ENCODE measurements around the gene FBXO47. TPM values are rescaled to one million over a fixed set of nuclear protein-coding genes. Genes with fewer than 3 reads are reported as not detected.

FBXO47 gene
- total RNA-seq, 1 donor from 2014 or later: not detected

- Histone ChIP-seq H3F3A (ENCODE audit: low read depth) (peaks cover 6% of the 10 kb centered on the region), H3K4me3 (no peak overlapping the region), H3K27ac (no peak overlapping the region), H3K79me2 (ENCODE audit: low read depth) (no peaks in the 10 kb centered on the region), H3K9me3 (ENCODE audit: low read depth) (no peaks in the 10 kb centered on the region), H3K4me1 (peaks cover 12% of the 10 kb centered on the region), H3K9ac (no peak overlapping the region), H2AFZ (replicated peaks) (no peak overlapping the region), H3K4me2 (no peak overlapping the region), H3K27me3 (no peaks in the 10 kb centered on the region), H4K20me1 (ENCODE audit: low read depth) (peaks cover 7% of the 10 kb centered on the region), H3K36me3 (no peaks in the 10 kb centered on the region)
- no peak overlapping the region for H3K4me3 Mint-ChIP-seq
- no peak for DNase-seq (ENCODE audit: low spot score)
- peaks cover 7% of the 10 kb centered on the region for H3K36me3 Mint-ChIP-seq
- no peak for TF ChIP-seq EZH2phosphoT487 (IDR thresholded peaks at IDR 0.05)
- TF ChIP-seq, protein P1, sequence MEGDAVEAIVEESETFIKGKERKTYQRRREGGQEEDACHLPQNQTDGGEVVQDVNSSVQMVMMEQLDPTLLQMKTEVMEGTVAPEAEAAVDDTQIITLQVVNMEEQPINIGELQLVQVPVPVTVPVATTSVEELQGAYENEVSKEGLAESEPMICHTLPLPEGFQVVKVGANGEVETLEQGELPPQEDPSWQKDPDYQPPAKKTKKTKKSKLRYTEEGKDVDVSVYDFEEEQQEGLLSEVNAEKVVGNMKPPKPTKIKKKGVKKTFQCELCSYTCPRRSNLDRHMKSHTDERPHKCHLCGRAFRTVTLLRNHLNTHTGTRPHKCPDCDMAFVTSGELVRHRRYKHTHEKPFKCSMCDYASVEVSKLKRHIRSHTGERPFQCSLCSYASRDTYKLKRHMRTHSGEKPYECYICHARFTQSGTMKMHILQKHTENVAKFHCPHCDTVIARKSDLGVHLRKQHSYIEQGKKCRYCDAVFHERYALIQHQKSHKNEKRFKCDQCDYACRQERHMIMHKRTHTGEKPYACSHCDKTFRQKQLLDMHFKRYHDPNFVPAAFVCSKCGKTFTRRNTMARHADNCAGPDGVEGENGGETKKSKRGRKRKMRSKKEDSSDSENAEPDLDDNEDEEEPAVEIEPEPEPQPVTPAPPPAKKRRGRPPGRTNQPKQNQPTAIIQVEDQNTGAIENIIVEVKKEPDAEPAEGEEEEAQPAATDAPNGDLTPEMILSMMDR (IDR thresholded peaks at IDR 0.05): no peak
- no peak for TF ChIP-seq EZH2 (IDR thresholded peaks at IDR 0.05)
- no peaks in the 10 kb centered on the region for H3K9me3 Mint-ChIP-seq
- H3K27me3 Mint-ChIP-seq (ENCODE audit: insufficient read depth, low read depth): peaks cover 4% of the 10 kb centered on the region
- H3K4me1 Mint-ChIP-seq: peaks cover 8% of the 10 kb centered on the region
- H3K27ac Mint-ChIP-seq: no peak overlapping the region
Measured at GRCh38 chr17:38911081-38911730, 56.0 kb downstream of the FBXO47 start.

DNA sequence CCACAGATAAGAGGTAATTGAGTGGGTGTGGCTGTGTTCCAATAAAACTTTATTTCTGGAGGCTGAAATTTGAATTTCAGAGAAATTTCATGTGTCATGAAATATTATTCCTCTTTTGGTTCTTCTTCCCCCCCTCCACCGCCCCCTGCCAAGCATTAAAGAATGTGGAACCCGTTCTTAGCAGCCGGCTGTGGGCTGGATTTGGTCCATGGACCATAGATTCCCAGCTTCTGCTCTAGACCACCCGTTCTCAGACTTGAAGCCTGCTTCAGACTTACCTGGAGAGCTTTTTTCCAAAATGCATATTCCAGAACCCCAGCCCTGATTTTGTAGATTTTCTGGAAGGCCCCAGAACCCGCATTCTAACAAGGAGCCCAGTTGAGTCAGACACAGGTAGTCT, 56.9 kb downstream of the FBXO47 start:
- H3K4me3 ChIP-seq: no peak overlapping the region
- DNase-seq (ENCODE audit: low spot score): no peak
- H3K9ac ChIP-seq: no peak overlapping the region
- no peak overlapping the region for H3K27ac ChIP-seq
- peaks cover 12% of the 10 kb centered on the region for H3K4me1 ChIP-seq
- H3K79me2 ChIP-seq (ENCODE audit: low read depth): no peaks in the 10 kb centered on the region
- H3K36me3 ChIP-seq: no peaks in the 10 kb centered on the region
- Mint-ChIP-seq H3K27ac (no peak overlapping the region), H3K36me3 (no peaks in the 10 kb centered on the region), H3K4me1 (peaks cover 11% of the 10 kb centered on the region), H3K4me3 (no peak overlapping the region), H3K27me3 (ENCODE audit: insufficient read depth, low read depth) (peaks cover 4% of the 10 kb centered on the region), H3K9me3 (no peaks in the 10 kb centered on the region)
- TF ChIP-seq EZH2 (IDR thresholded peaks at IDR 0.05): no peak
- peaks cover 6% of the 10 kb centered on the region for H3F3A ChIP-seq (ENCODE audit: low read depth)
- no peak overlapping the region for H2AFZ ChIP-seq (replicated peaks)
- H3K27me3 ChIP-seq: no peaks in the 10 kb centered on the region
- no peak overlapping the region for H3K4me2 ChIP-seq
- no peaks in the 10 kb centered on the region for H3K9me3 ChIP-seq (ENCODE audit: low read depth)
- H4K20me1 ChIP-seq (ENCODE audit: low read depth): peaks cover 7% of the 10 kb centered on the region

DNA sequence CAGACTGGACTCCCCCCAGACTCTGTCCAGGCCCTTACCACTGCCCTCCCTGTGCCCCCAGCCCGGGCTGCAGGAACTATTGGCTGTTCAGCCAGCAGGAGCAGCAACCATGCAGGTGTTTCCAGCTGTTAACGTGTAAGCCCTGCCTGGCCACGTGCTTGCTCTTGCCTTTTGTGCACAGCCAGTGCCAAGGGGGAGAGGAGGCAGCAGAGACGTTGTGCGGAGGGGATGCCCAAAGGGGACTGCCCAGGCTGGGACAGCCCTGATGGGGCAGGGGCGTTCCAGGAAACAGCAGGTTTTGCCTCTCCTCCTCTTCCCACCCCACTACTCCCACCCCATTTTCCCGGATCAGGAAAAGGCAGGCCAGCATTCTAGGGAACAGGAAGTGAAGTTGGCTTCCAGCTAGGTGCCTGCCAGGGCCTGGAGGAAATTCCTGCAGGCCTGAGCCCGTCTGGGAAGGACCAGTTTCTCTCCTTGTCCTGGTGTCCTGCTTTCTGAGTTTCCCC, 58.5 kb downstream of the FBXO47 start:
- peaks cover 6% of the 10 kb centered on the region for H3K79me2 ChIP-seq (ENCODE audit: low read depth)
- no peak overlapping the region for H3K4me3 ChIP-seq
- H3K27me3 ChIP-seq: no peaks in the 10 kb centered on the region
- Mint-ChIP-seq H3K36me3 (peaks cover 6% of the 10 kb centered on the region), H3K4me1 (peaks cover 11% of the 10 kb centered on the region), H3K9me3 (no peaks in the 10 kb centered on the region), H3K27ac (no peak overlapping the region), H3K4me3 (no peak overlapping the region), H3K27me3 (ENCODE audit: insufficient read depth, low read depth) (peaks cover 4% of the 10 kb centered on the region)
- H3F3A ChIP-seq (ENCODE audit: low read depth): peaks cover 6% of the 10 kb centered on the region
- no peak overlapping the region for H2AFZ ChIP-seq (replicated peaks)
- H3K9ac ChIP-seq: no peak overlapping the region
- H3K36me3 ChIP-seq: no peaks in the 10 kb centered on the region
- DNase-seq (ENCODE audit: low spot score): no peak
- no peak overlapping the region for H3K27ac ChIP-seq
- peaks cover 12% of the 10 kb centered on the region for H3K4me1 ChIP-seq
- H4K20me1 ChIP-seq (ENCODE audit: low read depth): peaks cover 7% of the 10 kb centered on the region
- no peak overlapping the region for H3K4me2 ChIP-seq
- no peak for TF ChIP-seq EZH2phosphoT487 (IDR thresholded peaks at IDR 0.05)
- TF ChIP-seq, protein P1 (IDR thresholded peaks at IDR 0.05): no peak
- TF ChIP-seq EZH2 (IDR thresholded peaks at IDR 0.05): no peak
- H3K9me3 ChIP-seq (ENCODE audit: low read depth): no peaks in the 10 kb centered on the region
